ENCODE measurements around the gene TSTD1.

TSTD1 gene

DNA sequence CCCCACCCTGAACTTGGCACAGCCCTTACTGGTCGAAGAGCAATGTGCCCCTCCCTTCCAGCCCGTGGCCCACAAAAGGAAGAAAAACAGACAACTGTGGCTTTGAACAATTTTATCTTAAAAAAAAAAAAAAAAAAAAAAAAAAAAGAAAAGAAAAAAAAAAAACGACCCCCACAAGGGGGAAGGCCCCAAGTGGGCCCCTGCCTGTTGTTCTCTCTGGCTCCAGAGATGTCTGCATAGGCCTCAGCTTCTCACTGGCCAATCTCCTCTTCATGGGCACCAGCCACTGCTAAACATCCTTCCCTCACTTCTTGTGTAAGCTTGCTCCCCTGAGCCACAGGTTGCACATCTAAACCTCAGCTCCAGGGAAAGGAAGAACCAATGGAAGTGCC lies 386 bp upstream of the TSTD1 start:
- peak overlapping the region; percentile 63 for H3K27ac ChIP-seq (replicated peaks)
- no peak for DNase-seq (ENCODE audit: low read depth in 1 of 2, low spot score in 1 of 2)
- H3K27me3 ChIP-seq (ENCODE audit: insufficient read depth, poor library complexity, severe bottlenecking): no peaks in the 10 kb centered on the region
- H3K4me3 ChIP-seq (replicated peaks; ENCODE audit: insufficient read depth, low read length): peak overlapping the region; percentile 56
- TF ChIP-seq, protein P1, sequence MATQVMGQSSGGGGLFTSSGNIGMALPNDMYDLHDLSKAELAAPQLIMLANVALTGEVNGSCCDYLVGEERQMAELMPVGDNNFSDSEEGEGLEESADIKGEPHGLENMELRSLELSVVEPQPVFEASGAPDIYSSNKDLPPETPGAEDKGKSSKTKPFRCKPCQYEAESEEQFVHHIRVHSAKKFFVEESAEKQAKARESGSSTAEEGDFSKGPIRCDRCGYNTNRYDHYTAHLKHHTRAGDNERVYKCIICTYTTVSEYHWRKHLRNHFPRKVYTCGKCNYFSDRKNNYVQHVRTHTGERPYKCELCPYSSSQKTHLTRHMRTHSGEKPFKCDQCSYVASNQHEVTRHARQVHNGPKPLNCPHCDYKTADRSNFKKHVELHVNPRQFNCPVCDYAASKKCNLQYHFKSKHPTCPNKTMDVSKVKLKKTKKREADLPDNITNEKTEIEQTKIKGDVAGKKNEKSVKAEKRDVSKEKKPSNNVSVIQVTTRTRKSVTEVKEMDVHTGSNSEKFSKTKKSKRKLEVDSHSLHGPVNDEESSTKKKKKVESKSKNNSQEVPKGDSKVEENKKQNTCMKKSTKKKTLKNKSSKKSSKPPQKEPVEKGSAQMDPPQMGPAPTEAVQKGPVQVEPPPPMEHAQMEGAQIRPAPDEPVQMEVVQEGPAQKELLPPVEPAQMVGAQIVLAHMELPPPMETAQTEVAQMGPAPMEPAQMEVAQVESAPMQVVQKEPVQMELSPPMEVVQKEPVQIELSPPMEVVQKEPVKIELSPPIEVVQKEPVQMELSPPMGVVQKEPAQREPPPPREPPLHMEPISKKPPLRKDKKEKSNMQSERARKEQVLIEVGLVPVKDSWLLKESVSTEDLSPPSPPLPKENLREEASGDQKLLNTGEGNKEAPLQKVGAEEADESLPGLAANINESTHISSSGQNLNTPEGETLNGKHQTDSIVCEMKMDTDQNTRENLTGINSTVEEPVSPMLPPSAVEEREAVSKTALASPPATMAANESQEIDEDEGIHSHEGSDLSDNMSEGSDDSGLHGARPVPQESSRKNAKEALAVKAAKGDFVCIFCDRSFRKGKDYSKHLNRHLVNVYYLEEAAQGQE (IDR thresholded peaks at IDR 0.05; ENCODE audit: insufficient replicate concordance, low read depth): no peak
- TF ChIP-seq GABPA (IDR thresholded peaks at IDR 0.05; ENCODE audit: low read depth) (no peak), SPI1 (IDR thresholded peaks at IDR 0.05; ENCODE audit: borderline replicate concordance, low read depth) (no peak), POLR2AphosphoS5 (IDR thresholded peaks at IDR 0.05; ENCODE audit: low read depth) (no peak)
- TF ChIP-seq, protein P2, sequence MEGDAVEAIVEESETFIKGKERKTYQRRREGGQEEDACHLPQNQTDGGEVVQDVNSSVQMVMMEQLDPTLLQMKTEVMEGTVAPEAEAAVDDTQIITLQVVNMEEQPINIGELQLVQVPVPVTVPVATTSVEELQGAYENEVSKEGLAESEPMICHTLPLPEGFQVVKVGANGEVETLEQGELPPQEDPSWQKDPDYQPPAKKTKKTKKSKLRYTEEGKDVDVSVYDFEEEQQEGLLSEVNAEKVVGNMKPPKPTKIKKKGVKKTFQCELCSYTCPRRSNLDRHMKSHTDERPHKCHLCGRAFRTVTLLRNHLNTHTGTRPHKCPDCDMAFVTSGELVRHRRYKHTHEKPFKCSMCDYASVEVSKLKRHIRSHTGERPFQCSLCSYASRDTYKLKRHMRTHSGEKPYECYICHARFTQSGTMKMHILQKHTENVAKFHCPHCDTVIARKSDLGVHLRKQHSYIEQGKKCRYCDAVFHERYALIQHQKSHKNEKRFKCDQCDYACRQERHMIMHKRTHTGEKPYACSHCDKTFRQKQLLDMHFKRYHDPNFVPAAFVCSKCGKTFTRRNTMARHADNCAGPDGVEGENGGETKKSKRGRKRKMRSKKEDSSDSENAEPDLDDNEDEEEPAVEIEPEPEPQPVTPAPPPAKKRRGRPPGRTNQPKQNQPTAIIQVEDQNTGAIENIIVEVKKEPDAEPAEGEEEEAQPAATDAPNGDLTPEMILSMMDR (IDR thresholded peaks at IDR 0.05; ENCODE audit: insufficient read depth, low read length): no peak

DNA sequence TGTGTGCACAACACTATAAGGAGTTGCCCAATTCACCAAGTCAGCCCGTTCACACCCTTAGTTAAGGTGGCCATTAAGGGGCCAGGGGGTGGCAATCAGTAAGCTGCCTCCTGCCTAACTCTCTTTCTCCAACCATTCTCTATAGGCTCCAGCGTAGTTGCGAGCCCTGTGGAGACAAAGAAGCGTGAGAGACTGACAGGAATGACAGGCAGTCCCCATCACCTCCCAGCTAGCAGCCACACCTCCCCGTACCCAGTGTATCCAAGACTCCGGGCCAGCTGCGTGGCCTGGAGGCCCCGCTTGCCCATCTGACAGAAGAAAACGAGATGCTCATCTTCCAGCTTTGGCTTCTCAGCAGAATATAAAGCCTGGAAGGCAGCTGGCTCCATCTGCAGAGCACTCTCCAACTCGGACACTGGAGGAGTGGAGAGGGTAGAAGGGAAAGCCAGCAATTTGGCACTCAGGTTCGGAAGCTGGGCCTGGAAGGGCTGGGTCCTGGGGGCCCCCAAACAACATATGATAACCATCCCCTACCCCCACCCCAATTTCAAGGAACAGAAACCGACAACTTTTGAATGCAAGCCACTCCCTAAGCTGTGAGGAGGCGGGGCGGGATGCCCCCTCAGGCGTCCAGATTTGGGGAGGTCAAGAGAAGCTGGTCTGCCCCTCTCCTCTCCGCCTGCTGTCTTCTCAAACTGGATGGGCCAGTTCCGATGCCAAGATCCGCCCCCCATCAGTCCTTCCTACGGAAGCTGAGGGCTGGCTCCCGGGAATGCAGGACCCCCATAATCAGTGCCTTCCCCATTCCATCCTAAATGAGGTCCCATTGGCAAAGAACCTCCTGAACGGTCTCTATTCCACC lies 872 bp downstream of the TSTD1 start:
- peak overlapping the region; percentile 56 for H3K4me3 ChIP-seq (replicated peaks; ENCODE audit: insufficient read depth, low read length)
- DNase-seq (ENCODE audit: low read depth in 1 of 2, low spot score in 1 of 2): no peak
- TF ChIP-seq GABPA (IDR thresholded peaks at IDR 0.05; ENCODE audit: low read depth): no peak
- TF ChIP-seq POLR2AphosphoS5 (IDR thresholded peaks at IDR 0.05; ENCODE audit: low read depth): no peak
- TF ChIP-seq, protein P1 (IDR thresholded peaks at IDR 0.05; ENCODE audit: insufficient replicate concordance, low read depth): no peak
- no peak for TF ChIP-seq SPI1 (IDR thresholded peaks at IDR 0.05; ENCODE audit: borderline replicate concordance, low read depth)
- TF ChIP-seq, protein P2 (IDR thresholded peaks at IDR 0.05; ENCODE audit: insufficient read depth, low read length): no peak
- H3K27me3 ChIP-seq (ENCODE audit: insufficient read depth, poor library complexity, severe bottlenecking): no peaks in the 10 kb centered on the region
- H3K27ac ChIP-seq (replicated peaks): peak overlapping the region; percentile 63; the same call in 1 of the 2 replicates

DNA sequence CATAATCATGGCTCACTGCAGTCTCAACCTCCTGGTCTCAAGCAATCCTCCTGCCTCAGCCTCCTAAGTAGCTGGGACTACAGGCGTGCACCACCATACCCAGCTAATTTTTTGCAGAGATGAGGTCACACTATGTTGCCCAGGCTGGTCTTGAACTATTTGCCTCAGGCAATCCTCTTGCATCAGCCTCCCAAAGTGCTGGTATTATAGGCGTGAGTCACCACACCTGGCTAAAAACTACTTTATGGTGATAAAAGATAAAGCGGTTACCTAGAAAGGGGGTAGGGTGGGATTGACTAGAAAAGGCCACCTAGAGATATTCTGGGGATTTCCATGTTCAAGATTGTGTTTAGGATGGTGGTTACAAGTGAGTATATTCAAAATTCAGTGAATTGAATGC lies 5.0 kb downstream of the TSTD1 start:
- Histone ChIP-seq H3K27me3 (ENCODE audit: insufficient read depth, poor library complexity, severe bottlenecking) (no peaks in the 10 kb centered on the region), H3K27ac (replicated peaks) (no peak overlapping the region), H3K4me3 (replicated peaks; ENCODE audit: insufficient read depth, low read length) (no peak overlapping the region)
- DNase-seq (ENCODE audit: low read depth in 1 of 2, low spot score in 1 of 2): no peak
- TF ChIP-seq, protein P2 (IDR thresholded peaks at IDR 0.05; ENCODE audit: insufficient read depth, low read length): no peak
- no peak for TF ChIP-seq SPI1 (IDR thresholded peaks at IDR 0.05; ENCODE audit: borderline replicate concordance, low read depth)

Data from HL-60 (cell line).